Measurements from ENCODE around the gene UNC80. TPM values are rescaled to one million over a fixed set of nuclear protein-coding genes. Genes with fewer than 3 reads are reported as not detected.
A peak's percentile ranks its signal among the peaks of the same experiment; 100 is the strongest.

UNC80 gene

DNA sequence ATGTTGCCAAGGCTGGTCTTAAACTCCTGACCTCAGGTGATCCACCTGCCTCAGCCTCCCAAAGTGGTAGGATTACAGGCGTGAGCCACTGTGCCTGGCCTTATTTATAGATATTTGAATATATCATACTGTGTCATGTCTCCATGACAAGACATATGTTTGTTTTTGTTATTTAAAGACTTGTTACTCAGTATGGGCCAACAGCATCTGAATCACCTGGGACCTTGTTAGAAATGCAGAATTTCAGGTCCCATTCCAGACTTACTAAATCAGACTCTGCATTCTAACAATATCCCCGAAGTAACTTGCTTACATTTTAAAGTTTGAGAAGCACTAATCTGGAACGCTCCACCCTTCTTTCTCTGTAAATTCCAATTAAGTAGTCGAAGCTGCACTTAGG lies 264.0 kb downstream of the UNC80 start:
- Histone ChIP-seq H3K27me3 (ENCODE audit: insufficient read depth, low read length, poor library complexity) (no peaks in the 10 kb centered on the region), H3K4me1 (ENCODE audit: control insufficient read depth, low read depth, low read length) (no peaks in the 10 kb centered on the region), H3K9ac (ENCODE audit: low read length) (no peak overlapping the region), H3K36me3 (ENCODE audit: control insufficient read depth, insufficient read depth, low read length) (no peaks in the 10 kb centered on the region), H3K4me3 (ENCODE audit: low read length) (no peak overlapping the region), H3K27ac (ENCODE audit: low read depth, low read length) (no peak overlapping the region), H3K79me2 (ENCODE audit: control insufficient read depth, insufficient read depth, low read length) (no peaks in the 10 kb centered on the region), H4K5ac (ENCODE audit: low read length) (no peak overlapping the region), H2AK5ac (ENCODE audit: low read length) (no peak overlapping the region), H4K8ac (ENCODE audit: low read depth, low read length) (no peak overlapping the region), H3K4ac (ENCODE audit: low read depth, low read length) (no peak overlapping the region), H3K79me1 (ENCODE audit: low read length) (no peaks in the 10 kb centered on the region), H2BK15ac (replicated peaks; ENCODE audit: low read depth) (no peak overlapping the region), H2BK5ac (ENCODE audit: low read length) (no peak overlapping the region), H2BK120ac (ENCODE audit: low read depth, low read length) (no peak overlapping the region), H3K4me2 (ENCODE audit: low read length) (no peak overlapping the region), H3K23ac (ENCODE audit: low read length) (no peak overlapping the region), H3K18ac (ENCODE audit: low read length) (no peak overlapping the region), H3K56ac (ENCODE audit: low read length) (no peak overlapping the region)
- DNase-seq: no peak
- no CpG with 5 or more reads among the region's 4 CpGs for WGBS (ENCODE audit: extremely low coverage, insufficient coverage, low lambda C conversion rate)

DNA sequence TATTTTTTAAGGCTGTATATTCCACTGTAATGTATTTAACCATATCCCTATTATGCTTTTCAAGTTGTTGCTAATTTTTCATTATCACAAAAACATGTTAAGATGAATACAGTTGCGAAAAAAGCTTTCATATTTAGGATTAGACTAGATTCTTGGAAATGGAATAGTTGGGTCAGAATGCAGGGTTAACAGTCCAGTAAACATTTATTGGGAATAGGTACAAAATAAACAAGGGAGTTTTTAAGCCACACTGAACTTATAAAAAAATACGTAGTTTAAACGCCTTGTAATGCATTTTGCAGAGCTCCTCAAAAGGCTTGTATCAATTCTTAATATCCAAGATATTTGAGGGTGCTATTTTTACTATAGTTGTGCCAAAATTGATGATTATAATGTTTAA lies 266.4 kb downstream of the UNC80 start:
- Histone ChIP-seq H2AK5ac (ENCODE audit: low read length) (no peak overlapping the region), H3K23ac (ENCODE audit: low read length) (no peak overlapping the region)

DNA sequence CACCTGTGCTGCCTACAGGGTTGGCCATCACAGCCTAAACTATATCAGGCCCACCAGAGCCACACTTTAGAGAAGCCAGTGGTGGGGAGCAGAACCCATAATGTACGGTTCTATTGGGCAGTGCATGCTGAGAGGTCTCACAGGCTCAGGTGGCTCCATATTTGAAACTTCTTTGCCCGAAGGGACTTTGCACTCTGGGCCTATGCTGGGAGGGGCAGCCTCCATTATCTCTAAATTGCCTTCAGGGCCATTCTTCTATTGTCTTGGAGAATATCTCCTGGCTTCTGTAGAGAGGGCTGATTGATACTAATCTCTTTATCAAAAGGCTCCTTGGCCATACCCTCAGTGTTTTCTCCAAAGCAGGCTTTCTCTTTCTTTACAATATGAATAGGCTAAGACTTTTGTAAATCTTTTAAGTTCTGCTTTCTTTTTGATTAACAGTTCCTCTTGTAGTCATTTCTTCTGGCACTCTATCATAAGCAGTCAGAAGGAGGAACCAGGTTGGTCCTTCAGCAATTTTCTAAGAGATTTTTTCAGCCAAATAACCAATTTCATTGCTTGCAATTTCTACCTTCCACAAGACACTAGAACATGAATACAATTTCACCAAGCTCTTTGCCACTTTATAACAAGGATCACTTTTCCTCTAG lies 275.3 kb downstream of the UNC80 start:
- no peak overlapping the region for H2BK5ac ChIP-seq (ENCODE audit: low read length)
- peak; percentile 33 for DNase-seq
- no peaks in the 10 kb centered on the region for H3K27me3 ChIP-seq (ENCODE audit: insufficient read depth, low read length, poor library complexity)
- H3K36me3 ChIP-seq (ENCODE audit: control insufficient read depth, insufficient read depth, low read length): no peaks in the 10 kb centered on the region
- H3K79me1 ChIP-seq (ENCODE audit: low read length): no peaks in the 10 kb centered on the region
- H4K5ac ChIP-seq (ENCODE audit: low read length): no peak overlapping the region
- no peak overlapping the region for H3K4me3 ChIP-seq (ENCODE audit: low read length)
- H3K4me2 ChIP-seq (ENCODE audit: low read length): no peak overlapping the region
- no peaks in the 10 kb centered on the region for H3K79me2 ChIP-seq (ENCODE audit: control insufficient read depth, insufficient read depth, low read length)
- no peak overlapping the region for H3K4ac ChIP-seq (ENCODE audit: low read depth, low read length)
- no peak overlapping the region for H3K9ac ChIP-seq (ENCODE audit: low read length)
- H2BK120ac ChIP-seq (ENCODE audit: low read depth, low read length): no peak overlapping the region
- H3K23ac ChIP-seq (ENCODE audit: low read length): no peak overlapping the region
- no peak overlapping the region for H3K27ac ChIP-seq (ENCODE audit: low read depth, low read length)
- no peak overlapping the region for H4K8ac ChIP-seq (ENCODE audit: low read depth, low read length)
- no peak overlapping the region for H3K18ac ChIP-seq (ENCODE audit: low read length)
- H2AK5ac ChIP-seq (ENCODE audit: low read length): no peak overlapping the region
- WGBS (ENCODE audit: extremely low coverage, insufficient coverage, low lambda C conversion rate): no CpG with 5 or more reads among the region's 2 CpGs
- no peak overlapping the region for H2BK15ac ChIP-seq (replicated peaks; ENCODE audit: low read depth)
- H3K4me1 ChIP-seq (ENCODE audit: control insufficient read depth, low read depth, low read length): no peaks in the 10 kb centered on the region
- H3K56ac ChIP-seq (ENCODE audit: low read length): no peak overlapping the region

More for the DNA sequence above, 266.4 kb downstream of the UNC80 start:
- H3K4me2 ChIP-seq (ENCODE audit: low read length): no peak overlapping the region
- H4K8ac ChIP-seq (ENCODE audit: low read depth, low read length): no peak overlapping the region
- H3K9ac ChIP-seq (ENCODE audit: low read length): no peak overlapping the region
- H2BK15ac ChIP-seq (replicated peaks; ENCODE audit: low read depth): no peak overlapping the region
- no peak overlapping the region for H4K5ac ChIP-seq (ENCODE audit: low read length)
- no peak overlapping the region for H3K27ac ChIP-seq (ENCODE audit: low read depth, low read length)
- no peak overlapping the region for H2BK5ac ChIP-seq (ENCODE audit: low read length)
- H3K4me1 ChIP-seq (ENCODE audit: control insufficient read depth, low read depth, low read length): no peaks in the 10 kb centered on the region
- H3K79me2 ChIP-seq (ENCODE audit: control insufficient read depth, insufficient read depth, low read length): no peaks in the 10 kb centered on the region
- no peak overlapping the region for H3K18ac ChIP-seq (ENCODE audit: low read length)
- no peak overlapping the region for H3K4ac ChIP-seq (ENCODE audit: low read depth, low read length)
- no peak overlapping the region for H2BK120ac ChIP-seq (ENCODE audit: low read depth, low read length)
- no peaks in the 10 kb centered on the region for H3K27me3 ChIP-seq (ENCODE audit: insufficient read depth, low read length, poor library complexity)
- no peak overlapping the region for H3K4me3 ChIP-seq (ENCODE audit: low read length)
- no peaks in the 10 kb centered on the region for H3K36me3 ChIP-seq (ENCODE audit: control insufficient read depth, insufficient read depth, low read length)
- DNase-seq: no peak
- H3K79me1 ChIP-seq (ENCODE audit: low read length): no peaks in the 10 kb centered on the region
- WGBS (ENCODE audit: extremely low coverage, insufficient coverage, low lambda C conversion rate): no CpG with 5 or more reads among the region's 3 CpGs
- no peak overlapping the region for H3K56ac ChIP-seq (ENCODE audit: low read length)

Small RNA genes lying within 50 kb of the gene (small RNA-seq; reads per million reads assigned to genes)
- not detected for gene RNA5SP118 (ENCODE audit: insufficient read depth)
